Activated effector memory CD4-positive, alpha-beta T cell treated with Interleukin-2 at 50 U/mL for 16 hours (primary cell): ENCODE results near the gene FOXP2.

Source experiments
- DNase-seq: peaks from one replicate; pipeline ENCODE4 v3.0.0-alpha.2; 2020

The FOXP2 gene

DNA sequence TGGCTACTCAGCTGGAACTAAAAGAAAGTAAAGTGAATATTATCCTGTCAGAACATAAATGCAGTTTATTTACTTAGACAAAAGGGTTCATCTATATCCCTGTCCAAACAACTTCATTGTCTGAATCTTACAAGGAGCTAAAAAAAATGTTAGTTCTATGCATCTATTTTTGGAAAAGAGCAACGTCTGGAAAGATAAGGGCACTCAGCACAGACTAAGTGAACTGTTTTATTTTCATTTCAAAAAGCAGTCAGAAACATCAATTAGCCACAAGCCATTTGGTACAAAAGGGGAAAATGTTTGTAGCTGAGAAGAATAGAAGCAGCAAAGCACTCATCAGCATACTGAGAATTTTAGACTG, 245.5 kb downstream of the FOXP2 start:
- no peak for DNase-seq

- no peak for DNase-seq
These were observed 246.1 kb downstream of the FOXP2 start for GRCh38 chr7:114660753-114661152.

DNA sequence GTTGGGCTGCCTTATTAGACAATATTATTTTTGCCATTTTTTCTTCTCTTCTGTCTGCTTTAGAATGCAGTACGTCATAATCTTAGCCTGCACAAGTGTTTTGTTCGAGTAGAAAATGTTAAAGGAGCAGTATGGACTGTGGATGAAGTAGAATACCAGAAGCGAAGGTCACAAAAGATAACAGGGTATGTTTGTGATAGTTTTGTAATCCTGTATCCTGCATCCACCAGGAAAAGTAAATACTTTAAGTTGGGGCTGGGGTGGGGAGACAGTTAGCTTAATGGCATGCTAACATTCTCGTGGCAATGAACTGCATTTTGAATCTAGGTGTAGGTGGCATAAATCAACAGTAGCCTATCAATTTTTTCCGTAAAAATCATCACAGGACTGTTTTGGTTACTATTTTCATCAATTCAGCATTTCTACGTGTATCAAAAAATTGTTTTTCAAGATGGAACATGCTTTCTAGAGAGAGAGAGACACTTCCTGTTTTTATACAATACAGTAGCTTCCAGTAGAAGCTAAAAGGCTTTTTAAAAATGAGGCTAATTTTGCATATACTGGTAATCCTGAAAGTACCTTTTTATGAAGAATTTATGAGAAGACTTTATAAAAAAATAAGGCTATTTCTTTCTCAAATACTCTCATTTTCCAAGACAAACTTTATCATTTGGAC, 247.5 kb downstream of the FOXP2 start:
- DNase-seq, result no peak

GRCh38 chr7:114663502-114663901, 248.9 kb downstream of the FOXP2 start:
- no peak for DNase-seq

DNA sequence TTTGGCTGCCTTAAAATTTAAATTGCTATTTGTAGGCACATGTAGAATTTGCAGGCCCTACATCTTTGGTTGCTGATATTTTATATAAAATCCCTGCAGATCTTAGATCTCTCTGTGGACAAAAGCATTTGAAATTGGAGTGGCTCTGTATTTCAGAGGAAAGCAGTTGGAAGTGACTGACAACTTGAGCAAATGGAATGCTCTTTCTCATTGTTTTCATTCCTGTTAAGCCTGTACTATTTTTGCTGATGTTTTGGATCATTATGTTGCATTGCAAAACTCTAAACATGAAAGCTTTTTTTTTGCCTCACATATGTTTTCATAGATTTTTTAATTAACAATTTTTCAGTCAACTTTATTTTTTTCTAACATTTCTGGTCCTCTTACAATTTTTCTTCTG, 256.1 kb downstream of the FOXP2 start:
- DNase-seq, result no peak

GRCh38 chr7:114671563-114672123, 257.0 kb downstream of the FOXP2 start:
- no peak for DNase-seq

DNA sequence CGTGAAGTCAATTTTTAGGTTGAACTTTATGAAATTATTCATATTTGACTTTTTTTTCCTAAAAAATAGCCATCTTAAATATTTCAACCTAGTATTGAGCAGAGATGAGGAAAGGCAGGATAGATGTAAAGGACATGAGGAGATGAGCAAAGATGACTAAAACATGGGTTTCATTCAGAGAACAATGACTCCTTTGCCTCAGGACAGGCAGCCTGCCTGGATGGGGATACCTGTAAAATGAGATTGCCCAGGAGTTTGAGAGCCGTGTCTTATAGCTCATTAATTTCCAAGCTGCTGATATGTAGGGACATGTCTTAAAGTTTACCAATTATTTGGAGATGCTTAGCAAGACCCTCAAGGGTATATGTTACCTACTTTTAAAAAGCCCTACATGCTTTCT, 263.5 kb downstream of the FOXP2 start:
- no peak for DNase-seq

DNA sequence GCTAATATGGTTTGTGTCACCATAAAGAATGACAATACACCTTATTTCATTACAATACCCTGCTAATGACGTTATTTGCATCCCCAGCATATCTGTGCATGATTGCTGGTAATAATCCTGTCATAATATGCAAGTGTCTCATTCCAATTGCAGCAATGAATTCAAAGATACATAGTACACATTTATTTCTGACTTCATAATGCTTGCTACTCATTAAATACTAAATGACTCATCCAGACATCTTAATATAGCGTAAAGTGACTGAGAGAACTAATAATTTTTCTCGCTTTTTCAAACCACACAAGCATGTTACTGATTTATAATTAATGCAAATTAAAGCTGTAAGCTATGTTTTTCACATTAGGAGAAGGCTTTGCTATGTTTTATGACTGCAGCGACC, 272.6 kb downstream of the FOXP2 start:
- DNase-seq, result no peak

DNA sequence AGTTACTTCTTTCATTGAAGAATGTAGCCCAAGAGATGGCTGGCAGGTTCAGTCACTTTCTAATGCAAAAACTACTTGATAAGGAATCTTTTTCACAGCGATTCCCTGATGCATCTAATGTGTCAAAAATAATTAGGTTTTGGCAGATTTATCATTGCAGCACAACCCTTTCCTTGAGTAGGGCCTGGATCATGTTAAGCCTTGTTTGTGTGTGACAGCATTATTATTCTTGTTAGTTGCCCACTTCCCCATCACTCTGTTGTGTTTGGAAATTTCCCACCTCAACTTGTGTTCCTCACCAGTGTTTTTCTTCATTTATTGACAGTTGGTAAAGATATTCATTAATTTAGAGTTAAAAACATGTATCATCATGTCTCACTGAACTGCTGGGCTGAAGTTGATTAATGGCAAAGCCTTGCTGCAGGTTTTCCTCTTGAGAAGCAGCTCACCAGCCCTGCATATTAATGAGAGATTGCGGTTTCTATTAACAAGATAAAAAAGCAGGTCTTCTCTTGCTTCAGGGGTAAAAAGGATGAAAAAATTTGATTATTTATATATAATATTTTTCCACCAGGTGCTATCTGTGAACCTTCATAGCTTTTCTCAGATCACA, 273.9 kb downstream of the FOXP2 start:
- no peak for DNase-seq

DNA sequence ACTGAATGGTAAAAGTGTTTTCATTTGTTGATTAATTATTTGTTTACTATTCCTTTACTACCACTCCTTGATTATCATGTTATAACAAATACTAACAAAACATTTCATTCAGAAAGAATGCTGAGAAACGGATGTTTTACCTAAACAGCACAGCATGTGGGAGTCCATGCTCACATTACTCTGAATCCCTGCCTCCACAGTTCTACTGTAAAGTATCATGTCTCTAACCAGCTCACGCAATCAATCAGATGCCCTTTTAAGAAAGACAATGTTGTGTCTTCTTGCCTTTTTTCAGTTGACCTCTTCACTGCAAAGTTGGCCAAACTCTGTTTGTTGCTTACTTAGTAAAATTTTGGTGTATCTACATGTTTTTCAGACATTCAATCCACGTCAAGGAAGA, 274.8 kb downstream of the FOXP2 start:
- DNase-seq, result no peak

DNA sequence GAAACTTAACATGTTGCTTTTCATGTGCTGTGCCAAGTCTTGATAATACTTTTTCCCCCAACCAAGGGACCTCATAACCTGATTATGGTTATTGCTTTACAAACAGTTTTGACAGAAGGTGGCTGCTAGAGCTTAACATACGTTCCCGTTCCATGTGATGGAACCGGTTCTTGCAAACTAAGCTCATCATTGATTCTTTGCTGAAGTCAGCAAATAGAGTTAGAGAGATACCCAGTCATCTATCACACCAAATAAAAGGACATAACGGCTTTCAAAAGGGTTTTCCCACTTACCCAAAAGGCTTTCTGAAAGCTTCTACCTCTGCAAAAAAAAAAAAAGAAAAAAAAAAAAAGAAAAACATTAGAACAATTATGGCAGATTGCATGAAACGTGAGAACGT, 277.0 kb downstream of the FOXP2 start:
- DNase-seq, result no peak

DNA sequence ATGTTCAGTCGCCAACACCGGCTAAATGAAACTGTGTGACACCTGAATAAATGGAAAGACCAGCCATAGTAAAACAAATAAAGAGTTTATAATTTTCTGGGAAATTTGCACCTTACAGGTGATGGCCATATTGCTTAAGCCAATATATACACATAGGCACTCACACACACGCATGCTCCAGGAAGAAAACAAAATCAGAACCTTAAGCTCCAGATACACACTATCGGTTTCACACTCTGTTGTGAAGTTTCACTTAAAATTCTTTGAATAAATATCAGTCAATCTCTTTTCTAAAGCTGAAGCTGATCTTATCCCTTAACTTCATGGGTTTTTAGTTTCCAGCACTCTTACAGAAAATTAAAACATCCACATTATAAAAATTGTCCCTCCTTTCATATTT, 280.6 kb downstream of the FOXP2 start:
- DNase-seq, result no peak

DNA sequence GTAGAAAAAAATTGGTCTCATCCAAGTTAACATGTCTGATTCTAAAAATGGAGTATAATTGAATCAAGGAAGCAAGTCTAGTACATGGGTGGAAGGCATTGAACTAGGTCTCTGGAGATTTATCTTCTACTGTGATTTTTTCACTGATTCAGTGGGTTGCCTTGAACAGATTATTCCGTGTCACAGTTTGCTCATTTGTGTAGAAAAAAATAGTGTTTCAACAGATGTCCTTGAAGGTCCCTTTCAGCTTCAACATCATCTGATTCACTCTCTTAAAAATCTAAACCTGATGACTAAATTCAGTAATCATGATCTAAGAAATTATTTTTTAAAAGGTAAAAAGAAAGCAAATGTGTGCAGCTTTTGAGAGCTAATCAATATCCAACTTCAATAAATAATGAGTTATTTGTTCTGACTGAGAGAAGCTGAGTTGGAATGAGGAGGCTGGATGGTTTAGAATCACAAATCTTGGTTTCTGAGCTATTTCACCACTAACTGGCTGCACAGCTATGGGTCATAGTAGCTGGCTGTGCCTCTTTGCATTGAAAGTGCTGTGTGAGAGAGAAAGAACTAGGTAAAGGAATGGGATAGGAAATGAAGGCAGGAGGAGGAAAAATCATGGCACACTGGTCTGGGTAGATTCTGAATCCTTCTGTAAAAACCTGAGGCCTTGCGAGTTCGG, 285.8 kb downstream of the FOXP2 start:
- no peak for DNase-seq

GRCh38 chr7:114703677-114704076, 289.1 kb downstream of the FOXP2 start:
- no peak for DNase-seq

- no peak for DNase-seq
These were observed 294.0 kb downstream of the FOXP2 start for GRCh38 chr7:114708646-114709045.

- DNase-seq, result no peak
These were observed 295.9 kb downstream of the FOXP2 start for GRCh38 chr7:114710499-114710898.

DNA sequence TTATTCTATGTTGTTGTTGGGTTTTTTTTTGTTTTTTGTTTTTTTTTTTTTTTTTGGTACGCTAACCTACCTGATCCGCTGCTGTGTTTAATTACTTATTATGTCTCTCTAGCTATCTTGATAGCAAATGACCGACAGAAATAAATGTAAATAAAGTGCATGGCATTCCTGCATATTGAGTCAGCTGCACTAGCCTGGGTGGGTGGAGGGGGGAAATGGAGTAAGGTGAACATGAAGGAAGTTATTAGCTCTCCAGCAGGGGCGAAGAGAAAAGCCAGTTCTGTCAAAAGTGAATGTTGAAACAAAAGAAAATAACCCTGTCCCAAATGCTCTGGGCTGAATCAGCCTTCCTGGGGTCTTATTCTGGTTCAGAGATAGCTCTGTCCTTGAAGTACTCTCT, 296.6 kb downstream of the FOXP2 start:
- DNase-seq, result no peak

DNA sequence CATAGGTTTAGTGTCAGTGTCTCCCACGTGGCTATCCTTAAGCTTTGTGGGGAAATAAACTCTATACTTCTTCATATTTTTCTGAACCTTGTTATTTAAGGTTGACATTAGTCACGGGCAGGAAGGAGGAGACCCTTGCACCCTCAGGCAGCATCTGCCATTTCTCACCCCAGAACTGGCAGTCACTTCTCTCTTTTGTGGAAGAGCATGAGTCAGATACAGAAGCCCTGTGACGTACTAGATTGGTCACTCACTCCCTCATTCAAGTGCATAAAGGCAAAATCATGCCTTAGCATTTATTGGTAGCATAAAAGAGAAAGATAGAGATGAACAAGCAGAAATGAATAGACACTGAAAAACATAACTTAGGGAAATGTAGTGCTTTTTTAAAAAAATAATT, 301.3 kb downstream of the FOXP2 start:
- no peak for DNase-seq

DNA sequence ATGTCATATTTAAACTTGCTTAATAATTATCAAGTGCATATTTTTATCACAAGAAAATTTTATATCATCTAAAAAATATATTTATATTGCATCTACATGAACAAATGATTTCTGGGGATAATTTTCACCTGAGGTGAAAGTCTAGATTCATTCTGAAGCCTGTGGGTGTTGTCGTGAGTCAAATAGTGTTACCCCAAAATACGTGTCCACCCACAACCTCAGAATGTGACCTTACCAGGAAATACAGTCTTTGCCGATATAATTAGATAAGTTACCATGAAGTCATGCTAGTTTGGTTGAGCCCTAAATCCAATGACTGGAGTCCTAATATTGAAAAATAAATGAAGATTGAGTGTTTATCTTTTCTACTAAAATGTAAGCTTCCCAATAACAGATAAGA, 304.2 kb downstream of the FOXP2 start:
- DNase-seq, result no peak

- DNase-seq, result no peak
These were observed 306.1 kb downstream of the FOXP2 start for GRCh38 chr7:114720725-114721124.

- DNase-seq, result no peak
These were observed 307.9 kb downstream of the FOXP2 start for GRCh38 chr7:114722562-114722961.

DNA sequence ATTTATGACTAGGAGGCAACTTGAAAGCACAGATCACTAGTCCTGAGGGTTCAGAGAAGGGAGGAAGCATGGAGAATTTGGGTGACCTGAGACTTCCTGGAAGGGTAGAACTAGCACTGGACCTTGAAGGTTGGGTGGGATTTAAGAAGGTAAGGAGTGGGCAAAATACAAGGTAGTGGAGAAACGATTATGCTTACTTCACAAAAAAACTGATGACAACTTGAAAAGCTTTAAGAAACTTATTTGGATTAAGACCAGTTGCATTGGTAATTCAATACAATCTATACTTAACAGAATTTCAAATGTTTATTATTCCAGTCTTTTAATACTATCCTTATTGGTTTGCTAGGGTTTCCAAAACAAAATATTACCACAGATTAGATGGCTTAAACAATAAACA, 308.7 kb downstream of the FOXP2 start:
- no peak for DNase-seq

GRCh38 chr7:114740095-114740494, 325.5 kb downstream of the FOXP2 start:
- no peak for DNase-seq

DNA sequence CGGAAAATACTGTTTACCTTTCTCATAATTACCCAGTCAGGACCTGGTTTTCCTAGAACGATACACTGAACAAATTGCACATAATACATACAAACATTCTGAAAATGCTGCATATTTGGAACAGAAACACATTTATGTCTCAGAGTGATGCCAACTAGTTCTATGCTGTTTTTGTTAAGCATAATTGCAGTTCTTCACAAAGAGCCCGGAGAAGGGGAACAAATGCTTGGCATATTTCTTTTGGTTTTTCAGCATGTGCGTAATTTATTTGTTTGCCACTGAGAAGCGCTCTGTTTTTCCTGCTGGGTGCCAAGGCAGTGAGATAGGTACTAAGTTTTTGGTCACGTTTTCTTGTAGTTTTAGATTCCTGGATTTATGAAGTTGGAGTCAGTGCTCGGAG, 326.3 kb downstream of the FOXP2 start:
- DNase-seq, result no peak
